Suprapubic skin (tissue), 4 donors: Measurements from ENCODE around the gene LRRC75A. TPM values are rescaled to one million over a fixed set of nuclear protein-coding genes. Genes with fewer than 3 reads are reported as not detected.

ENCODE experiments used
- DNase-seq, 2 donors: peaks; one replicate each; pipeline ENCODE4 v3.0.0-alpha.2; 2019; ENCODE audit warnings: low spot score in 2 of 2
- H3K27ac ChIP-seq: fragments of 200-600 bp; sonication (generic); one replicate; pipeline ENCODE4 v1.5.1; 2019
- H3K27me3 ChIP-seq: fragments of 200-600 bp; sonication (generic); one replicate; pipeline ENCODE4 v1.5.1; 2019
- H3K36me3 ChIP-seq: fragments of 200-600 bp; sonication (generic); one replicate; pipeline ENCODE4 v1.5.1; 2019
- H3K4me1 ChIP-seq: fragments of 200-600 bp; sonication (generic); one replicate; pipeline ENCODE4 v1.5.1; 2019
- H3K4me3 ChIP-seq: fragments of 200-600 bp; sonication (generic); one replicate; pipeline ENCODE4 v1.5.1; 2019; ENCODE audit warnings: mild to moderate bottlenecking
- H3K9me3 ChIP-seq: fragments of 200-600 bp; sonication (generic); one replicate; pipeline ENCODE4 v1.5.1; 2019
- CTCF ChIP-seq, 2 donors: fragments of 200-600 bp in 1 of 2; fragments of 450-650 bp in 1 of 2; sonication (generic) in 1 of 2; IDR thresholded peaks; one replicate each; pipeline ENCODE4 v1.5.1; 2016 to 2019; ENCODE audit warnings: antibody characterized with exemption in 2 of 2, mild to moderate bottlenecking in 1 of 2, moderate library complexity in 1 of 2
- EP300 ChIP-seq: sonication (generic); formaldehyde crosslinking; IDR thresholded peaks from one replicate; pipeline ENCODE4 v1.6.1; 2017; ENCODE audit warnings: antibody characterized with exemption
- POLR2A ChIP-seq, 2 donors: fragments of 450-650 bp; IDR thresholded peaks; one replicate each; pipeline ENCODE4 v1.6.1; 2017; ENCODE audit warnings: antibody characterized with exemption in 2 of 2, mild to moderate bottlenecking in 2 of 2, moderate library complexity in 2 of 2
- POLR2AphosphoS5 ChIP-seq, 3 donors: sonication (generic); formaldehyde crosslinking; IDR thresholded peaks; one replicate each; pipeline ENCODE4 v1.6.1; 2017; ENCODE audit warnings: antibody characterized with exemption in 3 of 3
- WGBS: methylation state at CpG from one replicate; pipeline ENCODE4 v1.1.5; 2018; 5-methylcytosine and 5-hydroxymethylcytosine counted together
- total RNA-seq, 4 donors: library from RNA; depleted of rRNA; stranded (reverse); fragments of >200 nt; gene quantifications; one replicate each; pipeline ENCODE4 v1.1.0, GENCODE V29; 2016

Gene LRRC75A
- total RNA-seq, 4 donors from 2014 or later = 0.64 to 0.99 (median 0.90) TPM

GRCh38 chr17:16468428-16468992 is 23.5 kb downstream of the LRRC75A start:
- Histone ChIP-seq H3K9me3 (no peaks in the 10 kb centered on the region), H3K27ac (no peak overlapping the region), H3K27me3 (no peaks in the 10 kb centered on the region), H3K36me3 (no peaks in the 10 kb centered on the region), H3K4me3 (no peak overlapping the region), H3K4me1 (peaks cover 28% of the 10 kb centered on the region)
- TF ChIP-seq POLR2AphosphoS5 (IDR thresholded peaks at IDR 0.05) = no peak
- TF ChIP-seq EP300 = no peak
- TF ChIP-seq CTCF (IDR thresholded peaks at IDR 0.05) = no peak
- TF ChIP-seq POLR2A (IDR thresholded peaks at IDR 0.05) = no peak
- 82% methylated on average over 4 of the region's 4 CpGs for WGBS
- DNase-seq = no peak

GRCh38 chr17:16467886-16468285 is 24.1 kb downstream of the LRRC75A start:
- H3K27ac ChIP-seq = no peak overlapping the region
- no peaks in the 10 kb centered on the region for H3K36me3 ChIP-seq
- TF ChIP-seq EP300 (no peak), POLR2AphosphoS5 (IDR thresholded peaks at IDR 0.05) (no peak), POLR2A (IDR thresholded peaks at IDR 0.05) (no peak), CTCF (IDR thresholded peaks at IDR 0.05) (no peak)
- WGBS = 89% methylated on average over 3 of the region's 3 CpGs
- no peaks in the 10 kb centered on the region for H3K9me3 ChIP-seq
- DNase-seq = no peak
- no peaks in the 10 kb centered on the region for H3K27me3 ChIP-seq
- H3K4me3 ChIP-seq = no peak overlapping the region
- peaks cover 31% of the 10 kb centered on the region for H3K4me1 ChIP-seq

GRCh38 chr17:16467044-16467443 is 24.9 kb downstream of the LRRC75A start:
- Histone ChIP-seq H3K4me1 (peaks cover 31% of the 10 kb centered on the region), H3K27ac (no peak overlapping the region), H3K4me3 (no peak overlapping the region), H3K36me3 (no peaks in the 10 kb centered on the region), H3K27me3 (no peaks in the 10 kb centered on the region), H3K9me3 (no peaks in the 10 kb centered on the region)
- 92% methylated on average over 6 of the region's 6 CpGs for WGBS
- TF ChIP-seq EP300 (no peak), POLR2AphosphoS5 (IDR thresholded peaks at IDR 0.05) (no peak), POLR2A (IDR thresholded peaks at IDR 0.05) (no peak), CTCF (IDR thresholded peaks at IDR 0.05) (no peak)
- DNase-seq = no peak

GRCh38 chr17:16466407-16466806 is 25.6 kb downstream of the LRRC75A start:
- WGBS = 81% methylated on average over 9 of the region's 9 CpGs
- DNase-seq = no peak
- Histone ChIP-seq H3K27ac (no peak overlapping the region), H3K4me3 (no peak overlapping the region), H3K9me3 (no peaks in the 10 kb centered on the region), H3K4me1 (peaks cover 31% of the 10 kb centered on the region), H3K36me3 (no peaks in the 10 kb centered on the region), H3K27me3 (no peaks in the 10 kb centered on the region)
- TF ChIP-seq POLR2A (IDR thresholded peaks at IDR 0.05) = no peak
- no peak for TF ChIP-seq CTCF (IDR thresholded peaks at IDR 0.05)
- no peak for TF ChIP-seq EP300
- no peak for TF ChIP-seq POLR2AphosphoS5 (IDR thresholded peaks at IDR 0.05)

- Histone ChIP-seq H3K9me3 (no peaks in the 10 kb centered on the region), H3K36me3 (no peaks in the 10 kb centered on the region), H3K27ac (no peak overlapping the region), H3K4me1 (peaks cover 31% of the 10 kb centered on the region), H3K27me3 (no peaks in the 10 kb centered on the region), H3K4me3 (no peak overlapping the region)
- WGBS = 100% methylated on average over 1 of the region's 4 CpGs
- no peak for TF ChIP-seq CTCF (IDR thresholded peaks at IDR 0.05)
- TF ChIP-seq EP300 = no peak
- no peak for TF ChIP-seq POLR2AphosphoS5 (IDR thresholded peaks at IDR 0.05)
- TF ChIP-seq POLR2A (IDR thresholded peaks at IDR 0.05) = no peak
- DNase-seq = no peak
Measured at GRCh38 chr17:16465861-16466338, 26.1 kb downstream of the LRRC75A start.
